ENCODE results near the gene TAS2R13. TPM values are rescaled to one million over a fixed set of nuclear protein-coding genes. Genes with fewer than 3 reads are reported as not detected.

Gene TAS2R13
- 1 to 10 TPM; 2.3 to 3.1 TPM for total RNA-seq

DNA sequence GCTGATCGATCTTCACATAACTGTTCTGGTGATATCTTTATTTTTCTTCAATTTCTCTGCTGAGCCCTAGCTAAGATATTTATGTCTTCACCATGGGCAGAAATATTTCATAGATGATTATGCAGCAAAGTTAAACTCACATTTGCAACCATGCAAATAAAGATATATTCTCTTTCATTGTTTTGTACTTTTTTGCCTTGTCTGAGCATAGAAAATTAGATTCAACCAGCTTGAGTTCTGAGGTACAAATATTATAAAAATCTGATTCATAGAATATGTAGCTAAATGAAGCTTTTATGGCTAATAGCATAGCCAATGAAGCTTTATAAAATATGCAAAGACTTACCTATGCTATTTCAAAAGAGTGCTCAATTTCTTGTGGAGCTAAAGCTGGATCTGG is at the start of gene TAS2R13:
Gene TAS2R13 (minus strand): TSS at position 101 of the 400 bp plus-strand sequence. CDS start 264 bp downstream, outside the sequence.
- DNase-seq (no peak), ATAC-seq (no peak)
- WGBS, 2 donors: 83 to 91% methylated on average over 1 of the region's 1 CpG
- Histone ChIP-seq H3K27me3 (no peaks in the 10 kb centered on the region), H3K9me3 (no peaks in the 10 kb centered on the region), H3K36me3 (replicated peaks in 1 of 2; ENCODE audit: insufficient read depth in 1 of 2, low read depth in 2 of 2) (no peaks in the 10 kb centered on the region), H3K27ac (no peak within 1 kb of the TSS), H3K4me1 (no peaks in the 10 kb centered on the region), H3K4me3 (no peak within 1 kb of the TSS)
- intact Hi-C loops (cut with DNase I): no loop called here
- TF ChIP-seq CTCF (IDR thresholded peaks at IDR 0.05) (no peak), POLR2A (IDR thresholded peaks at IDR 0.05) (no peak)

GRCh38 chr12:10957741-10958140 is 48.4 kb upstream of the TAS2R13 start:
- no peak for DNase-seq
- intact Hi-C loops (cut with DNase I): no loop called here
- H3K27ac ChIP-seq: no peak overlapping the region
- no peak for ATAC-seq
- no peaks in the 10 kb centered on the region for H3K4me1 ChIP-seq
- no peak for TF ChIP-seq POLR2A (IDR thresholded peaks at IDR 0.05)
- no peak for TF ChIP-seq CTCF (IDR thresholded peaks at IDR 0.05)
- no peak overlapping the region for H3K4me3 ChIP-seq
- no peaks in the 10 kb centered on the region for H3K9me3 ChIP-seq
- H3K36me3 ChIP-seq (replicated peaks in 1 of 2; ENCODE audit: insufficient read depth in 1 of 2, low read depth in 2 of 2): no peaks in the 10 kb centered on the region
- H3K27me3 ChIP-seq: no peaks in the 10 kb centered on the region

DNA sequence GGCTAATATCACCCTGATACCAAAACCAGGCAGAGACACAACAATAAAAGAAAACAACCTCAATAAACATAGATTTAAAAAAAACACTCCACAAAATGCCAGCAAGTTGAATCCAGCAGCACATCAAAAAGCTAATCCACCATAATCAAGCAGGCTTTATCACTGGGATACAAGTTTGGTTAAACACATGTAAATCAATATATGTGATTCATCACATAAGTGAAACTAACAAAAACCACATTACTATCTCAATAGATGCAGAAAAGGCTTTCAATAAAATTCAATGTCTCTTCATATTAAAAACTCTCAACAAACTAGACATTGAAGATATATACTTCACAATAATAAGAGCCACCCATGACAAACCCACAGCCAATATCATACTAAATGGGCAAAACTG is 46.7 kb upstream of the TAS2R13 start:
- ATAC-seq (no peak), DNase-seq (no peak)
- Histone ChIP-seq H3K9me3 (no peaks in the 10 kb centered on the region), H3K4me1 (no peaks in the 10 kb centered on the region), H3K27me3 (no peaks in the 10 kb centered on the region), H3K4me3 (no peak overlapping the region), H3K36me3 (replicated peaks in 1 of 2; ENCODE audit: insufficient read depth in 1 of 2, low read depth in 2 of 2) (no peaks in the 10 kb centered on the region), H3K27ac (no peak overlapping the region)
- TF ChIP-seq POLR2A (IDR thresholded peaks at IDR 0.05) (no peak), CTCF (IDR thresholded peaks at IDR 0.05) (no peak)
- intact Hi-C loops (cut with DNase I): no loop called here

GRCh38 chr12:10952645-10953044 is 43.3 kb upstream of the TAS2R13 start:
- ATAC-seq (no peak), DNase-seq (no peak)
- H3K27ac ChIP-seq: no peak overlapping the region
- H3K9me3 ChIP-seq: no peaks in the 10 kb centered on the region
- 91 to 92% methylated on average over 4 of the region's 4 CpGs for WGBS, 2 donors
- TF ChIP-seq CTCF (IDR thresholded peaks at IDR 0.05) (no peak), POLR2A (IDR thresholded peaks at IDR 0.05) (no peak)
- intact Hi-C loops (cut with DNase I): no loop called here
- H3K4me1 ChIP-seq: no peaks in the 10 kb centered on the region
- no peaks in the 10 kb centered on the region for H3K27me3 ChIP-seq
- no peak overlapping the region for H3K4me3 ChIP-seq
- no peaks in the 10 kb centered on the region for H3K36me3 ChIP-seq (replicated peaks in 1 of 2; ENCODE audit: insufficient read depth in 1 of 2, low read depth in 2 of 2)

DNA sequence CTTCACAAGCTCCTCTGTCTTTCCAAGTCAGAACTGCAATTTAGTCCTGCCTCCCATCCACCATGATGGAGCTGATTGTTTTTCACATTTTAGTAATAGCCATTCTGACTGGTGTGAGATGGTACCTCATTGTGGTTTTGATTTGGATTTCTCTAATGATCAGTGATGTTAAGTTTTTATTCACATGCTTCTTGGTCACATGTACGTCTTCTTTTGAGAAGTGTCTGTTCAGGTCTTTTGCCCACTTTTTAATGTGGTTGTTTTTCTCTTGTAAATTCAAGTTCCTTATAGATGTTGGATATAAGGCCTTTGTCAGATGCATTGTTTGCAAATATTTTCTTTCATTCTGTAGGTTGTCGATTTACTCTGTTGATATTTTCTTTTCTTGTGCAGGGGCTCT is 33.8 kb upstream of the TAS2R13 start:
- Histone ChIP-seq H3K4me3 (no peak overlapping the region), H3K36me3 (replicated peaks in 1 of 2; ENCODE audit: insufficient read depth in 1 of 2, low read depth in 2 of 2) (no peaks in the 10 kb centered on the region), H3K4me1 (no peaks in the 10 kb centered on the region), H3K27me3 (no peaks in the 10 kb centered on the region), H3K9me3 (no peaks in the 10 kb centered on the region), H3K27ac (no peak overlapping the region)
- intact Hi-C loops (cut with DNase I): no loop called here
- TF ChIP-seq POLR2A (IDR thresholded peaks at IDR 0.05): no peak
- ATAC-seq (no peak), DNase-seq (no peak)
- WGBS, 2 donors: 92 to 98% methylated on average over 2 of the region's 2 CpGs
